Lower lobe of right lung (tissue), 2 donors: ENCODE measurements around the gene MEG3. TPM values are rescaled to one million over a fixed set of nuclear protein-coding genes. Genes with fewer than 3 reads are reported as not detected.

Experiments
- ATAC-seq, 2 donors: fragments of 200-7000 bp; cut with Tn5 transposase; one replicate each; pipeline ENCODE4 v1.9.1; 2020 to 2022; ENCODE audit warnings: mild to moderate bottlenecking in 2 of 2, moderate library complexity in 2 of 2
- DNase-seq: peaks from one replicate; pipeline ENCODE4 v3.0.0-alpha.2; 2020
- H3K27ac ChIP-seq: fragments of 200-600 bp; one replicate; pipeline ENCODE4 v1.8.0; 2022
- H3K27me3 ChIP-seq: fragments of 200-600 bp; one replicate; pipeline ENCODE4 v1.8.0; 2022; ENCODE audit warnings: low read depth
- H3K36me3 ChIP-seq: fragments of 200-600 bp; one replicate; pipeline ENCODE4 v1.8.0; 2022; ENCODE audit warnings: mild to moderate bottlenecking
- H3K4me1 ChIP-seq: fragments of 200-600 bp; one replicate; pipeline ENCODE4 v1.8.0; 2022
- H3K4me3 ChIP-seq: fragments of 200-600 bp; one replicate; pipeline ENCODE4 v1.8.0; 2022; ENCODE audit warnings: mild to moderate bottlenecking
- H3K9me3 ChIP-seq: fragments of 200-600 bp; one replicate; pipeline ENCODE4 v1.8.0; 2022
- intact Hi-C: fragments of 100-400 bp; cut with DNase I; formaldehyde crosslinking; loops from one replicate; pipeline ENCODE4 v1.11.0; 2022
- total RNA-seq: library from RNA; stranded (reverse); fragmentation: NEBNext Ultra II Directional; extraction: Animal tissue kit (Norgen Biotek cat#: 25700); gene quantifications from one replicate; pipeline ENCODE4 v1.2.1, GENCODE V29; 2021
- TF ChIP-seq, protein P1 (sequence below): fragments of 200-600 bp; IDR thresholded peaks from one replicate; pipeline ENCODE4 v1.8.0; 2022; ENCODE audit warnings: antibody characterized with exemption, mild to moderate bottlenecking
- donor health status: DM: no; HTN: yes; CAD: no; lungs with severe emphysema.

Gene MEG3
- total RNA-seq, 1 donor from 2014 or later, result 16.6 TPM

DNA sequence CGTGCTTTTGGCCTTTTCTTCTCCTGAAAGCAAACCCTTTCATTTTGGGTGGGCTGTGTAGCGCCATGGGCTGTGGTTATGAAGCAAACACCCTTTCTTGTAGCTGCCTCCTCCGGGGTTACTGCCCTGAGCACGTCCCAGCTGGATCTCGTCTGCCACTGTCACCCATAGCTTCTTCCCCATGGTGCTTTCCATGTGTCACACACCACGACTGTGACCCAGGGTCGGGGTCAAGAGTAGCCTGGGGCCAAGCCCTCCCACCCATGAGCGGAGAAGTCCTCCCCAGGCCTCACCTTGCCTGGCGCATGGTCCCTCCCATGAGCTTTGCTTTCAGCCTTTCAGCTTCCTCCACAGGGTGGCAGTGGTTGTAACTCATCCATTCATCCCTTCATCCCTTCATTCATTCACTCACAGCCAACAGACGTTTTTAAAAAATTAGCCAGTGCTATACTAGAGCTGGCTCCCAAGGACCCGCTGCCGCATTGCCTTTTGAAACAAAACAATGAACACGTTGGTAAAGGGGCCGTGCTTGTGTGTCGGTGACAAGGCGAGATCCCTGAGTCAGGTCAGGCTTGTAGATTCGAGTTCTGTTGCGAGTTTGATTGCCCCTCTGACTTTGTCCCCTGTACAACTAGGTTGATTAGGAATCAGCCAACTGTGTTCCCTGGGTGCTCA, 29.5 kb downstream of the MEG3 start:
- DNase-seq (peak; percentile 15), ATAC-seq (no peak)
- H3K36me3 ChIP-seq, result no peaks in the 10 kb centered on the region
- H3K27ac ChIP-seq, result no peak overlapping the region
- H3K9me3 ChIP-seq, result no peaks in the 10 kb centered on the region
- intact Hi-C loops, result no loop called here
- peaks cover 7% of the 10 kb centered on the region for H3K27me3 ChIP-seq
- no peak overlapping the region for H3K4me3 ChIP-seq
- H3K4me1 ChIP-seq, result no peaks in the 10 kb centered on the region
- TF ChIP-seq, protein P1, sequence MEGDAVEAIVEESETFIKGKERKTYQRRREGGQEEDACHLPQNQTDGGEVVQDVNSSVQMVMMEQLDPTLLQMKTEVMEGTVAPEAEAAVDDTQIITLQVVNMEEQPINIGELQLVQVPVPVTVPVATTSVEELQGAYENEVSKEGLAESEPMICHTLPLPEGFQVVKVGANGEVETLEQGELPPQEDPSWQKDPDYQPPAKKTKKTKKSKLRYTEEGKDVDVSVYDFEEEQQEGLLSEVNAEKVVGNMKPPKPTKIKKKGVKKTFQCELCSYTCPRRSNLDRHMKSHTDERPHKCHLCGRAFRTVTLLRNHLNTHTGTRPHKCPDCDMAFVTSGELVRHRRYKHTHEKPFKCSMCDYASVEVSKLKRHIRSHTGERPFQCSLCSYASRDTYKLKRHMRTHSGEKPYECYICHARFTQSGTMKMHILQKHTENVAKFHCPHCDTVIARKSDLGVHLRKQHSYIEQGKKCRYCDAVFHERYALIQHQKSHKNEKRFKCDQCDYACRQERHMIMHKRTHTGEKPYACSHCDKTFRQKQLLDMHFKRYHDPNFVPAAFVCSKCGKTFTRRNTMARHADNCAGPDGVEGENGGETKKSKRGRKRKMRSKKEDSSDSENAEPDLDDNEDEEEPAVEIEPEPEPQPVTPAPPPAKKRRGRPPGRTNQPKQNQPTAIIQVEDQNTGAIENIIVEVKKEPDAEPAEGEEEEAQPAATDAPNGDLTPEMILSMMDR, result no peak

DNA sequence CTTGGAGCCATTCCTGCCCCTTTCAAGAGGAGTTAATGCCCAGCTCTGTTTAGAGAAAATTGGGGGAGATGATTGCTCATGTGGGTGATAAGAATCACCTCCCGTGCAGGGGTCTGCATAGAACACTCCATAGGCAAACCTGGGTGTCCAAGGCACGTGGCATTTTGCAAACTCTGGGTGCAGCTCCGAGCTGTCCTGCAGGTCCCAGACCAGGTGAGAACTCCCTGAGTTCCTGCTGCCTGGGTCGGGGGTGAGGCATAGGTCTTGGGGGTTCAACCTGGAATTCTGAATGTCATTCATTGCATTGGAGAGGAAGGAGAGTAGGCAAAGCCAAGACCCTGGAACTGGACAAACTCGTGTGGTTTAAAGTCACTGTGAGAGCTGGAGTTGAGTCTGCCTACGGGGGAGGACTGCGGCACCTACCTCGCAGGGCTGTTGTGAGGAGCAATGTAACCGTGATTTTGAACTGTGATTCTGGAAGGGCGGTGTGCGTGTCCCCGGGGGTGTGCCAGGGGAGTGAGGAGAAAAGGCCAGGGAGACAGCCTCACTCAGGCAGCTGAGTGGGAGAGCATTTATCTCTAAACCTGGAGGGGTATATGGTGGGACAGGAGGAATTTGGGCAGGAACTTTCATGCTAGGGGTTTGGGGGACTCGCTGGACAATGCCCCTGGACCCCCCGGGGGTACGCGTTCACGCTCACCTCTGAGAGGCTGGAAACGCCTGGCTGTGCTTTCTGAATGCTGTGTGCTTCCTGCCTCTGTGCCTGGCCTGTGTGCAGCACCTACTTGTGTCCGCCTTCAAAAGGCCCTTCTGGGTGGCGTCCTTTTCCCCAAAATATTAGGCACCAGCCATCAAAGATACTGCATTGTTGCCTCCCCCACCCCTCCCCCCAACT, 30.4 kb downstream of the MEG3 start:
- DNase-seq (peak; percentile 23), ATAC-seq (no peak)
- peaks cover 7% of the 10 kb centered on the region for H3K27me3 ChIP-seq
- H3K4me3 ChIP-seq, result no peak overlapping the region
- intact Hi-C loops, result no loop called here
- no peaks in the 10 kb centered on the region for H3K36me3 ChIP-seq
- H3K9me3 ChIP-seq, result no peaks in the 10 kb centered on the region
- no peak overlapping the region for H3K27ac ChIP-seq
- TF ChIP-seq, protein P1, result no peak
- no peaks in the 10 kb centered on the region for H3K4me1 ChIP-seq

DNA sequence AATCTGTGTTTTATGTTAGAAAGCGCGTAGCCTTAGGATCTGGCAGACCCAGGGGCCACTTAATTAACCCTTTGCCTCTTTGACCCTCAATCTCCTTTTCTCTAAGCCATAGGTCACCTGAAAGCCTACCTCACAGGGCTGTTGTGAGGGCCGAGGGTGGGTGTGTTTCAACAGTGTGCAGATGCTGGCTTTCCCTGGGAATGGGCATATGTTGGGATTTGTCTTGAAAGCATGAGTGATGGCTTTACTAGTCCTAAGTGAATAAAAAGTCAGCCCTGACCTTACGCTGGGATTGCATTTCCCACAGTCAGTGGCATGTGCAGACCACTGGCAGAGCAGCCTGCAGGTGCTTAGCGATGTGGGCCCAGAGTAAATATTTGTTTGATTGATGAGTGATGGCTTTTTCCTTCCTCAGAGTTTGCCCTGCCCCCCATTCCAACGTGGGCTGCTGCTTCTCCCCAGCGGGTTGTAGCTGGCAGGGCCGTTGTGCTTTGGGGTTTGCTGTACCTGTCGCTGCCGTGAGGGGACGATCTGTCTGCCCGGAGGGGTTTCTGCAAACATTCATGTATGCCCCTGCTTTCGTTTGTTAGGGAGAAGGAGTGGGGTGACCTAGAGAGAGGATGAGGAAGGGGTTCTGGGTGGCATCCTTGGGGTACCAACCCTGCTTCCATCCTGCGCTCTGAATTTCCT, 31.5 kb downstream of the MEG3 start:
- peak; percentile 30 for DNase-seq
- TF ChIP-seq, protein P1, result no peak
- Histone ChIP-seq H3K36me3 (no peaks in the 10 kb centered on the region), H3K27ac (no peak overlapping the region), H3K27me3 (peaks cover 7% of the 10 kb centered on the region), H3K4me1 (no peaks in the 10 kb centered on the region), H3K4me3 (no peak overlapping the region), H3K9me3 (no peaks in the 10 kb centered on the region)
- ATAC-seq, result no peak
- intact Hi-C loops, result no loop called here

DNA sequence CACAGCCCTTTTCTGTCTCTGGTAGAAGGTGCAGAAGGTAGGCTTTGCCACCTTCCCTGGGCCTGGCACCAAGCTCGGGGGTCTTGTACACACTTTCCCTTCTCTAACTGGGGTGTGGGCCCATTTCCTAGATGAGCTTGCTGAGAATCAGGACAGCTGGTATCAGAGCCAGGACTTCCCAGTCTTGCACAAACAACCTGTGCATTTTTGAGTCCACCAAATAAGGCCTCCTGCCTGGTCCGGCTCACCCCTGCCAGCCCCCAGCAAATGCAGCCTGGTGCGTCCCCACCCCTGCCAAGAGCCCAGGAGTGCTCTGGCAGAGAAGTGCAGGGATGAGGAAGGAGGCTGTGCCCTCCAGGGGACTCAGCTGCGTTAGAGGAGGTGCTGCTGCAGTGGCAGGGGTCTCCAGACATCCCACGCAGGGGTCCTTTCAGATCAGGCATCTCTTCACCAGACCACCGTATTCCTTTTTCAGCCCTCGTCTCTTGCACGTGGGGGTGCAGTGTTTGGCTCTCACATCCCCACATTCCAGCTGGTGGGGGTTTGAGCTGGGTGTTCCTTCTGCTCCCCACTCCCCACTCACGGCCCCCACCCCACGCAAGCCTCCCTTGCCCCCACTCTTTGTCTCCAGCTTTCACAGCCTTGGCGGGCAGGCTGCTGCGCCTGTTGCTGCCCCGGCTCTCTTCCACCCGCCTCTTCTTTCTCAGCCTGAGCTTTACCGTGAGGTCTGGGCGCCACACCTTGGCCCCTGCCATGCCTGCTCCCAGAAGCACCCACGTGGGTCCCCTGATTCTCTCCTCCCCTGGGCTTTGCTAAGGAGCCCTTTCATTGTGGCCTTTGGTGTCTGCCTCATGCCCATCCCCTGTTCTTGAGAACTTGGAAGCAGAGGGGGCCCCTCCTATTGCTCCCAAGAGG, 32.3 kb downstream of the MEG3 start:
- H3K4me1 ChIP-seq, result no peaks in the 10 kb centered on the region
- H3K27me3 ChIP-seq, result peaks cover 7% of the 10 kb centered on the region
- H3K36me3 ChIP-seq, result no peaks in the 10 kb centered on the region
- TF ChIP-seq, protein P1, result no peak
- intact Hi-C loops, result no loop called here
- no peak overlapping the region for H3K4me3 ChIP-seq
- no peak overlapping the region for H3K27ac ChIP-seq
- H3K9me3 ChIP-seq, result no peaks in the 10 kb centered on the region
- DNase-seq, result peak; percentile 27
- no peak for ATAC-seq

DNA sequence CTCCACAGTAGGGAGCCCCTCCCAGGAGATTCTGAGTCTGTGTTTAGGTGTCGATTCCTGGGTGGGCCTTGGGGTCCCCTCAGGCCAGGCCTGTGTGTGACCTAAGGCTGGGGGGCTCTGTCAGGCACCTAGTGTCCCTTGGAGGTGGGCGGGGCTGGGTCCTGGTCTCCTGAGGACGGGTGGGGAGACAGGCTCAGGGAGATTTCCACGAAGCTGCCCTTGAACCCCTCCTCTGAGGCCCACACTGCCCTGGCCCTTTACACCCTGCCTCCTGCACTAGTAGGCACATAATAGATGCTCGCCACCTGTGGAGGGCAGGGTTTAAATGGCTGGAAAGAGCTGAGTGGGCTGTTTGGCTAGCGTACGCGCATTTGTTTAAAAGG, 32.9 kb downstream of the MEG3 start:
- H3K27me3 ChIP-seq, result peaks cover 7% of the 10 kb centered on the region
- no peak overlapping the region for H3K4me3 ChIP-seq
- H3K27ac ChIP-seq, result no peak overlapping the region
- ATAC-seq, result no peak
- no peaks in the 10 kb centered on the region for H3K4me1 ChIP-seq
- no peaks in the 10 kb centered on the region for H3K36me3 ChIP-seq
- intact Hi-C loops, result no loop called here
- no peaks in the 10 kb centered on the region for H3K9me3 ChIP-seq
- DNase-seq, result peak; percentile 26
- TF ChIP-seq, protein P1, result no peak
